Measurements from ENCODE around the gene RIPK3.
"Not testable (repeated sequence)": the region's sequence is repeated elsewhere in the genome, so short reads cannot be mapped to it uniquely, and the experiment has no call there.

The RIPK3 gene

GRCh38 chr14:24339284-24340151, at the start of gene RIPK3:
RIPK3 (minus strand) TSS chr14:24339991; CDS start chr14:24339826, 165 bp downstream.
- DNase-seq (ENCODE audit: low spot score): peak; percentile 36

- no peak for DNase-seq (ENCODE audit: low spot score)
Measured at GRCh38 chr14:24389226-24389848, 49.5 kb upstream of the RIPK3 start.

GRCh38 chr14:24388474-24389179, 48.8 kb upstream of the RIPK3 start:
- no peak for DNase-seq (ENCODE audit: low spot score)

GRCh38 chr14:24387579-24387978, 47.8 kb upstream of the RIPK3 start:
- DNase-seq (ENCODE audit: low spot score): not testable (repeated sequence)

DNA sequence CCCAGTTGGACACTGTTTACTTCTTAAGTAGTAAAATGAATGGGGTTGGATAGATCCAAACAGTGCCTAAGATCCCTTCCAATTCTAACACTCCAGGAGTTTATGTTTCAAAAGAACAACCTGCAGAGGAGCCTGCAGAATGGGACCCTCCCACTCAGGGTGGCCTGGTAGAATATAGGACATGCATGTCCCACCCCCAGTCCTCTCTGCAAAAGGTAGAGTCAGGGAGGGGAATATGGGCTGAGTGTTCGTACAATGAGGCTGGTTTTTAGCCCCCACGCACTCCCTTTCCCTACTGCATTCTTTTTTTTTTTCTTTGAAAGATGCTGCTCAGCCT, 47.2 kb upstream of the RIPK3 start:
- no peak for DNase-seq (ENCODE audit: low spot score)

DNA sequence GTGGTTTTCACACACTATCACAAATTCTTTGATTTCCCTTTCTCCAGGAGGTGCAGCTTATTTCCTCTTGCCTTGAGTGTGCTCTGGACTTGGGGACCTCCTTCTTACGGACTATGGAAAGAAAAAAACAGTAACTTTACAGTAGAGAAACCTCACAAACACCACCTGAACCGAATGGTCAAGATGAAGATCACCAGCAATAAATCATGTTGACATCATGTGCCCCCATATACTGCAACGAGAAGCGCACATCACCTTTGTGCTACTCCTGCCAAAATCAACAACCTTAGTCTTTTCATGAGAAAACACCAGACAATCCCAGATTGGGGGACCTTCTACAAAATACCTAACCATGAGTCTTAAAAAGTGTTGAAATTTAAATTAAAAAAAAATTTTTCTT, 45.7 kb upstream of the RIPK3 start:
- no peak for DNase-seq (ENCODE audit: low spot score)

DNA sequence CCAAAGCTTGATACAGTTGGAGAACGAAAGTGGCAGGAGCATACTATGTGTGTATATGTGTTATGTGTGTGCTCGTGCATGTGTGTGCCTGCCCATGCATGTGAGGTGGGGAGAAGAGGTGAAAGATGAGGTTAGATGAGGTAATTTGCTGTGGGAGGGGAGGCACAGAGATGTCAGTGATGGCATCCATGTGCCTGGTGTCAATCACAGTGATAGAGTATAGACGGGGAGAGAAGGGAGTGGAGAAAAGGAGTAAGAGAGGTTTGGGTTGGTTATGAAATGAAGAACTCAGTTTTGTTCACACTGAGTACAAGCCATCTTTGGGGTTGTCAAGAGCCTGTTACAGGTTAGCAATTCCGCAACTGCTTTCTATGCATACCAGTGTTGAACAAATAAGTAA, 44.4 kb upstream of the RIPK3 start:
- DNase-seq (ENCODE audit: low spot score): no peak

GRCh38 chr14:24382064-24382371, 42.2 kb upstream of the RIPK3 start:
- DNase-seq (ENCODE audit: low spot score): no peak

DNA sequence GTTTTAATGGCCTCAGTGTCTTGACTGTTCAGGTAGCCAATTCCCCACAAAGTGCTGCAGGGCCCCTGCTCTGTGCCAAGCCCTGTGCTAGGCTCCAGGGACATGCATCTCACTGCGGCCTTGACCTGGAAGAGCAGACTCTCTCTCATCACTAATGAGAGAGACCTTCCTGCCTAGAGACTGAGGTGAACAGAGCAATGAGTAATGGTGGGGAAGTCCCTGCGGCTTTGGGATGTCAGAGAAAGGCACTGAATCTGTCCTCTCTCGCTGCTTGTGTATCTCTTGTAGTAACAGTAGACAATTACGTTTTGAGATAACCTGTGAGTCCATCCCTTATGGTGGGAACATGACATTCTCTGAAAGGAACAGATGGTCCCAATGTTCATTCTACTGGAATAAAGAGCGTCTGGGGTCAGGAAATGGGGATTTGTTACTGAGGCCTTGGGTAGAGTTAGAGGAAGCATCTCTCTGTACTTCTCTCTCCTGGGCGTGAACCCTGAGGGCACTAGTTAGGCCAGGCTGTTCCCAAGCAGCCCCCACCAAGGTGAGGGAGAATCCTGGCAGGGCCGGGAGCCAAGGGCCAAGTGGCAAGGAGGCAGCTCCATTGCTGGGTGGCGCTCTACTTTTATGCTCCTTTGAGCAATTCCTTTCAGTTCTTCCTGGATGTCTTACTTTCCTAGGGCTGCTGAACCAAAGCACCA, 41.7 kb upstream of the RIPK3 start:
- DNase-seq (ENCODE audit: low spot score): peak; percentile 28

DNA sequence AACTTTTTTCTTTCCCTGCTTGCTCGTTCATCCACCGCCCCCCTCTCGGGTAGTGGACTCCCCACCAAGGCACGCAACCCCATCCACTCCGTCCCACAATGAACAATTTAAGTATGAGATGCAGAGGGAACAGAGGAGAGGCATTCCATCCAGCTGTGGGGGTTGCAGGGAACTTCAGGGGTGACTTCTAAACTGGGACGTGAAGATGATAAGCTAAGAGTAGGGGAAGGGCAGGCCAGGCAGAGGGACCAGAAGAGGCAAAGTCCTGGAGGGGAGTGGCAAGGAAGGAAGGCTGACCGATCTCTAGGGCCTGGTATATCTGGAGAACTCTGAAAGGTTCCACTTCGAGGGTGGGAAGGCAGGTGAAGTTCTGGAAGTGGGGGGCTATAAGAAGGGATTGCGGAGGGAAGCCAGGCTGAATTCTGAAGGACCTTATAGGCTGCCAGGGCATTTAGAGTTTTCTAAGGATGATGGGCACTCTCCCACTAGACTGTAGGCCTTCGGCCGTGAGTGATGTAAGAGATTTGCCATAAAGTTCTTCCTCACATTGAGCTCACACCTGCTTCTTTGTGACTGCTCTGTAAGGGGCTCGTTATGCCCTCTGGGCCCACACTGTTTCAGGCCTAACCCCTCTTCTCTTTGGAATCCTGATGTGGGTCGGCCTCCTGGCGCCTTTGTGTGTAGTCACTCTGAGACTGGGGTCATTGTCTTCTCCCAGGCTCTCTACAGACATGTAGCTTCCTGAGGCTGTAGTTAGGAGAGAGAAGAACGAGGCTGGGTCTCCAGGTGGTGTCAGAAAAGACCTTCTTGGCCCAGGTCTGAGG, 40.3 kb upstream of the RIPK3 start:
- DNase-seq (ENCODE audit: low spot score): no peak

GRCh38 chr14:24378981-24379906, 39.5 kb upstream of the RIPK3 start:
- no peak for DNase-seq (ENCODE audit: low spot score)

DNA sequence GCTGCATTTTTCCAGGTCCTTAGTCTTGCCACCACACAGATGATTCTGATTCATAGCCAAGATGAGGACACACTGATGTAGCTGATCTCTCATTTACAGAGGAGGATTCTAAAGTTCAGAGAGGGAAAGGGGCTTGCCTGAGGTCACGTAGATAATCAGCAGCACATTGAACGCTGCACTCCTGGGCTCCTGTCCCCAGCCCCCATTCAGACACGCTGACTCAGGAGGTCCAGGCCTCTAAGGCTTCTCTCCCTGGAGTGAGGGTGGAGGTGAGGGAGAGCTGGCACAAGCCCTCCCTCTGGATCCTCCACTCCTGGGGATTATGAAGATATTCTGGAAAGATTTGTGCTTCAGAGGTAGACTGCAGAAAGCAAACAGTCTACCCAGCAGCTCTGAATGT, 38.5 kb upstream of the RIPK3 start:
- no peak for DNase-seq (ENCODE audit: low spot score)

DNA sequence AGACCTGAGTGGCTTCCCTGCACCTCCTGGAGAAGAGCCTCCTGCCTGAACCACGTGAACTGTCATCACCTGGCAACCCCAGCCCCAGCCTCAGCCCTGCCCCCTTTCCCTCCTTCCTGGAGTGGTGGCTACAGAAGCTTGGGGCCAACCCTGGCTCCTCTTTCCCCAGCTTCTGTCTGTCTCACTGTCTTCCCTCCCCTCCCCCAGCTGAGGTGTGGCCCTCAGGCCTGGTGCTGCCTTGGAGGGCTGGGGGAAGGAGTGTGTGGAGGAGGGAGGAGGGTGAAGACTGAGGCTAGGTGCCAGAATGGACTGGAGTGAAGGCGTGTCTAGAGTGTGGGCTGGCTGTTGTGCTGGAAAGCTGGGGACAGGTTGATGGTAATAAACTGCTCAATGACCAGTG, 37.9 kb upstream of the RIPK3 start:
- DNase-seq (ENCODE audit: low spot score): no peak

- DNase-seq (ENCODE audit: low spot score): no peak
Measured at GRCh38 chr14:24377126-24377525, 37.3 kb upstream of the RIPK3 start.

DNA sequence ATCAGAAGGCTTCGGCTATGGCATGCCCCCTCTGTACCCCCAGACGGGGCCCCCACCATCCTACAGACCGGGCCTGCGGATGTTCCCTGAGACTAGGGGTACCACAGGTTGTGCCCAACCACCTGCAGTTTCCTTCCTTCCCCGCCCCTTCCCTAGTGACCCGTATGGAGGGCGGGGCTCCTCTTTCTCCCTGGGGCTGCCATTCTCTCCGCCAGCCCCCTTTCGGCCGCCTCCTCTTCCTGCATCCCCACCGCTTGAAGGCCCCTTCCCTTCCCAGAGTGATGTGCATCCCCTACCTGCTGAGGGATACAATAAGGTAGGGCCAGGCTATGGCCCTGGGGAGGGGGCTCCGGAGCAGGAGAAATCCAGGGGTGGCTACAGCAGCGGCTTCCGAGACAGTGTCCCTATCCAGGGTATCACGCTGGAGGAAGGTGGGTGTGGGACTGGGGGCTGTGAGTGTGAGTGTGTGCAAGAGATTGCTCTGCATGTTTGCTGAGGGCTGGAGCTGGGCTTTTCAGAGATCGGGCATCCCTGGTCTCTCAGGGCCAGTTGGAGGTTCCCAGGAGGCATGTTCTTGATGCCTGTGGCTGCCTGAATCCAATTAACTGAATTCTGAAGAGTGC, 36.8 kb upstream of the RIPK3 start:
- DNase-seq (ENCODE audit: low spot score): no peak

- no peak for DNase-seq (ENCODE audit: low spot score)
Measured at GRCh38 chr14:24372701-24373416, 33.1 kb upstream of the RIPK3 start.

GRCh38 chr14:24371605-24372004, 31.8 kb upstream of the RIPK3 start:
- DNase-seq (ENCODE audit: low spot score): not testable (repeated sequence)

GRCh38 chr14:24370748-24371147, 31.0 kb upstream of the RIPK3 start:
- DNase-seq (ENCODE audit: low spot score): no peak

DNA sequence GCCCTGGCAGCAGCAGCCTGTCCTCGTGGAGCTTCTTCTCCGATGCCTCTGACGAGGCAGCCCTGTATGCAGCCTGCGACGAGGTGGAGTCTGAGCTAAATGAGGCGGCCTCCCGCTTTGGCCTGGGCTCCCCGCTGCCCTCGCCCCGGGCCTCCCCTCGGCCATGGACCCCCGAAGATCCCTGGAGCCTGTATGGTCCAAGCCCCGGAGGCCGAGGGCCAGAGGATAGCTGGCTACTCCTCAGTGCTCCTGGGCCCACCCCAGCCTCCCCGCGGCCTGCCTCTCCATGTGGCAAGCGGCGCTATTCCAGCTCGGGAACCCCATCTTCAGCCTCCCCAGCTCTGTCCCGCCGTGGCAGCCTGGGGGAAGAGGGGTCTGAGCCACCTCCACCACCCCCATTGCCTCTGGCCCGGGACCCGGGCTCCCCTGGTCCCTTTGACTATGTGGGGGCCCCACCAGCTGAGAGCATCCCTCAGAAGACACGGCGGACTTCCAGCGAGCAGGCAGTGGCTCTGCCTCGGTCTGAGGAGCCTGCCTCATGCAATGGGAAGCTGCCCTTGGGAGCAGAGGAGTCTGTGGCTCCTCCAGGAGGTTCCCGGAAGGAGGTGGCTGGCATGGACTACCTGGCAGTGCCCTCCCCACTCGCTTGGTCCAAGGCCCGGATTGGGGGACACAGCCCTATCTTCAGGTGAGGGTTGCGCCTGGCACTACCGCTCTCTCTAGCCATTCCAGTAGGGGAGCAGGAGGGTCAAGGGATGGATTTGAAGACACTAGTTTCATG, 30.3 kb upstream of the RIPK3 start:
- DNase-seq (ENCODE audit: low spot score): no peak

Data from kidney tubule cell (primary cell).